ENCODE data around the gene FBRSL1. TPM values are rescaled to one million over a fixed set of nuclear protein-coding genes. Genes with fewer than 3 reads are reported as not detected.

FBRSL1 gene
- polyA plus RNA-seq, 1 of the 3 experiments (the other 2 are of a cell fraction), result 5.5 TPM

GRCh38 chr12:132452596-132453350 lies 37.2 kb upstream of the FBRSL1 start:
- POLR2A ChIA-PET, result no interaction called here

DNA sequence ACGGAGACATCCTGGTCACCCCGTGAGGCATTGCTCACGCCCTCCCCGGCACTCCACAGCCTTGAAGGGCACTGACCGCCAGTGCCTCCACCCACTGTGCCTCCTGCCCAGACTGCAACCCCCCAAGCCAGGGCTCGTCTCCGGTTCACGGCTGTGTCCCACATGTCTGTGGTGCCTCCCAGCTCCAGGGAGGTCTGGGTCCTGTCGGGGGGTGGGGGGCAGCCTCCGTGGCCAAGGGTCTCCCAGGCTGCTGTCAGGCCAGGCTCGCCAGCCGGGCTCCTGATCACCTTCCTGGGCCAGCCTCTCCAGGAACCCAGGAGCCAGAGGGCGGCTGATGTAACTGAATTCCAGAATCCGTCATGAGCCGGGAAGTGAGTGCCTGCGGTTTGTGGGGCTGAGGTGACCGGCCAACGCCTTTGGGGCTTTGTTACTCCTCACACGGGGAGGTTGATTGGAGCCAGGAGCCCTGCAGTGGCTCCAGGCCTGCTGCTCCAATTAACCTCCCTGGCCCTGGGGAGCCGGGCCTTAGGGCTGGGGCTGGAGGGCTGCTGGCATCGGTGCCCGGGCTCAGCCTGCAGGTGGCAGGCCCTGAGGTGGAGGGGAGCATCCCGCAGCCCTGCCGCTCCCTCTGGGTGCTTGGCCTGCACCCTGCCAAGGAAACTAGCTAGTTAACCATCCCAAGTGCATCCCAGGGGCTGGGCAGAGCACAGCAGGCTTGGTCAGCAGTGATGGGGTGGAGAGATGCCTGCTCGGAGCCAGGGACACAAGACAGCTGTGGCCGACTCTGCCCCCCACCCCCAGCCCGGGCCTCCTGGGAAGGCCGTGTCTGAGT lies 36.4 kb upstream of the FBRSL1 start:
- WGBS (ENCODE audit: low lambda C conversion rate), result 38% methylated on average over 12 of the region's 28 CpGs
- no peaks in the 10 kb centered on the region for H3K4me1 ChIP-seq (ENCODE audit: control insufficient read depth in 1 of 2, insufficient read depth in 2 of 2, low read depth in 1 of 2, low read length in 1 of 2)
- H3K9ac ChIP-seq, result no peak overlapping the region
- POLR2A ChIA-PET, result no interaction called here
- H3K36me3 ChIP-seq (replicated peaks in 1 of 2; ENCODE audit: control insufficient read depth in 1 of 2, insufficient read depth in 2 of 2, low read length in 1 of 2), result no peaks in the 10 kb centered on the region
- no peak for DNase-seq
- CTCF ChIA-PET, result no interaction called here
- H3F3A ChIP-seq (replicated peaks; ENCODE audit: insufficient read depth), result no peaks in the 10 kb centered on the region
- H3K9me2 ChIP-seq, result no peaks in the 10 kb centered on the region
- H3K27me3 ChIP-seq (ENCODE audit: insufficient read depth), result peaks cover 11% of the 10 kb centered on the region; the same call in 1 of the 2 replicates
- H3K9me3 ChIP-seq, result no peaks in the 10 kb centered on the region
- no peak overlapping the region for H3K4me2 ChIP-seq
- no peak overlapping the region for H2AFZ ChIP-seq (ENCODE audit: low read depth)
- no peak overlapping the region for H3K27ac ChIP-seq (ENCODE audit: low read depth in 2 of 2, low read length in 1 of 2)
- no peaks in the 10 kb centered on the region for H4K20me1 ChIP-seq (ENCODE audit: insufficient read depth)
- H3K4me3 ChIP-seq (ENCODE audit: low read depth in 2 of 2, low read length in 1 of 2), result no peak overlapping the region
- no peaks in the 10 kb centered on the region for H3K79me2 ChIP-seq (ENCODE audit: insufficient read depth)
- TF ChIP-seq CHD2 (IDR thresholded peaks at IDR 0.05; ENCODE audit: low read length, partially characterized antibody) (no peak), TAF1 (IDR thresholded peaks at IDR 0.05; ENCODE audit: borderline replicate concordance, low read depth, low read length) (no peak), NRF1 (IDR thresholded peaks at IDR 0.05; ENCODE audit: low read depth, low read length) (no peak), JUND (IDR thresholded peaks at IDR 0.05) (no peak), TCF12 (IDR thresholded peaks at IDR 0.05) (no peak), FOSL2 (IDR thresholded peaks at IDR 0.05; ENCODE audit: borderline replicate concordance, low read depth) (no peak), SMC3 (IDR thresholded peaks at IDR 0.05; ENCODE audit: low read depth, low read length) (no peak), FOXJ3 (CRISPR knock-in tag; IDR thresholded peaks at IDR 0.05) (no peak), CTCF (IDR thresholded peaks at IDR 0.05) (no peak), RAD21 (IDR thresholded peaks at IDR 0.05; ENCODE audit: low read length) (no peak)
- TF ChIP-seq, protein P1, sequence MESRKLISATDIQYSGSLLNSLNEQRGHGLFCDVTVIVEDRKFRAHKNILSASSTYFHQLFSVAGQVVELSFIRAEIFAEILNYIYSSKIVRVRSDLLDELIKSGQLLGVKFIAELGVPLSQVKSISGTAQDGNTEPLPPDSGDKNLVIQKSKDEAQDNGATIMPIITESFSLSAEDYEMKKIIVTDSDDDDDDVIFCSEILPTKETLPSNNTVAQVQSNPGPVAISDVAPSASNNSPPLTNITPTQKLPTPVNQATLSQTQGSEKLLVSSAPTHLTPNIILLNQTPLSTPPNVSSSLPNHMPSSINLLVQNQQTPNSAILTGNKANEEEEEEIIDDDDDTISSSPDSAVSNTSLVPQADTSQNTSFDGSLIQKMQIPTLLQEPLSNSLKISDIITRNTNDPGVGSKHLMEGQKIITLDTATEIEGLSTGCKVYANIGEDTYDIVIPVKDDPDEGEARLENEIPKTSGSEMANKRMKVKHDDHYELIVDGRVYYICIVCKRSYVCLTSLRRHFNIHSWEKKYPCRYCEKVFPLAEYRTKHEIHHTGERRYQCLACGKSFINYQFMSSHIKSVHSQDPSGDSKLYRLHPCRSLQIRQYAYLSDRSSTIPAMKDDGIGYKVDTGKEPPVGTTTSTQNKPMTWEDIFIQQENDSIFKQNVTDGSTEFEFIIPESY (IDR thresholded peaks at IDR 0.05; ENCODE audit: borderline replicate concordance, low read depth), result no peak

More at GRCh38 chr12:132452596-132453350, 37.2 kb upstream of the FBRSL1 start:
- Histone ChIP-seq H3K27ac (ENCODE audit: low read depth in 2 of 2, low read length in 1 of 2) (no peak overlapping the region), H3K79me2 (ENCODE audit: insufficient read depth) (no peaks in the 10 kb centered on the region), H3K36me3 (replicated peaks in 1 of 2; ENCODE audit: control insufficient read depth in 1 of 2, insufficient read depth in 2 of 2, low read length in 1 of 2) (no peaks in the 10 kb centered on the region), H3K4me1 (ENCODE audit: control insufficient read depth in 1 of 2, insufficient read depth in 2 of 2, low read depth in 1 of 2, low read length in 1 of 2) (no peaks in the 10 kb centered on the region), H3F3A (replicated peaks; ENCODE audit: insufficient read depth) (no peaks in the 10 kb centered on the region), H3K9ac (no peak overlapping the region), H4K20me1 (ENCODE audit: insufficient read depth) (no peaks in the 10 kb centered on the region), H2AFZ (ENCODE audit: low read depth) (no peak overlapping the region), H3K9me2 (no peaks in the 10 kb centered on the region), H3K9me3 (no peaks in the 10 kb centered on the region), H3K4me2 (no peak overlapping the region), H3K27me3 (ENCODE audit: insufficient read depth) (peaks cover 11% of the 10 kb centered on the region; the same call in 1 of the 2 replicates), H3K4me3 (ENCODE audit: low read depth in 2 of 2, low read length in 1 of 2) (no peak overlapping the region)
- CTCF ChIA-PET, result interaction anchor here (0.5 kb wide), 1 partner anchor 108 kb away, joined by 3 read pairs; no protein-coding TSS in a partner anchor
- WGBS (ENCODE audit: low lambda C conversion rate), result 62% methylated on average over 19 of the region's 21 CpGs
- DNase-seq, result no peak
- TF ChIP-seq RCOR1 (IDR thresholded peaks at IDR 0.05; ENCODE audit: low read length) (no peak), CTCF (IDR thresholded peaks at IDR 0.05) (no peak), CHD2 (IDR thresholded peaks at IDR 0.05; ENCODE audit: low read length, partially characterized antibody) (no peak), NRF1 (IDR thresholded peaks at IDR 0.05; ENCODE audit: low read depth, low read length) (no peak), RXRA (IDR thresholded peaks at IDR 0.05; ENCODE audit: borderline replicate concordance, low read depth) (no peak), RAD21 (IDR thresholded peaks at IDR 0.05; ENCODE audit: low read length) (no peak), USF2 (IDR thresholded peaks at IDR 0.05; ENCODE audit: borderline replicate concordance, low read depth, low read length) (no peak)

All from SK-N-SH (cell line).